Kidney (tissue), 14 donors: ENCODE measurements around the gene PLEKHH3. TPM values are rescaled to one million over a fixed set of nuclear protein-coding genes. Genes with fewer than 3 reads are reported as not detected.
A peak's percentile ranks its signal among the peaks of the same experiment; 100 is the strongest.

Experiments used
- DNase-seq, 5 donors: peaks; one replicate each; pipeline ENCODE4 v3.0.0-alpha.2; 2013 to 2020
- FAIRE-seq: peaks from 2 replicates; lab custom pipeline; 2012; peaks lifted over from hg19 to GRCh38; lab: Jason Lieb, UNC
- H3K27ac ChIP-seq, 2 donors: one replicate each; pipeline ENCODE4 v1.7.0; 2013; ENCODE audit warnings: low read depth in 2 of 2, low read length in 2 of 2, inconsistent platforms in 1 of 2
- H3K27me3 ChIP-seq: one replicate; pipeline ENCODE4 v1.7.1; 2013; ENCODE audit warnings: low read length, inconsistent platforms; ENCODE audit not compliant: control insufficient read depth, insufficient read depth
- H3K36me3 ChIP-seq, 3 donors: one replicate each; pipeline versions ENCODE4 v1.7.0 to v1.7.1; 2013; ENCODE audit warnings: low read length in 3 of 3, control low read depth in 1 of 3, inconsistent platforms in 1 of 3; ENCODE audit not compliant: insufficient read depth in 3 of 3, control insufficient read depth in 2 of 3
- H3K4me1 ChIP-seq, 3 donors: one replicate each; pipeline versions ENCODE4 v1.7.0 to v1.7.1; 2013; ENCODE audit warnings: low read length in 3 of 3, inconsistent platforms in 1 of 3, low read depth in 1 of 3; ENCODE audit not compliant: control insufficient read depth in 2 of 3, insufficient read depth in 2 of 3
- H3K4me3 ChIP-seq, 3 donors: one replicate each; pipeline versions ENCODE4 v1.7.0 to v1.8.1; 2013; ENCODE audit warnings: low read length in 3 of 3, control low read depth in 1 of 3, inconsistent platforms in 1 of 3
- H3K9ac ChIP-seq, 3 donors: one replicate each; pipeline versions ENCODE4 v1.7.0 to v1.7.1; 2013; ENCODE audit warnings: low read length in 3 of 3, control low read depth in 1 of 3, inconsistent platforms in 1 of 3
- H3K9me3 ChIP-seq, 3 donors: one replicate each; pipeline versions ENCODE4 v1.7.0 to v1.7.1; 2013; ENCODE audit warnings: low read length in 3 of 3, control low read depth in 1 of 3, inconsistent platforms in 1 of 3; ENCODE audit not compliant: control insufficient read depth in 2 of 3, insufficient read depth in 1 of 3
- intact Hi-C: fragments of 100-400 bp; cut with DNase I; formaldehyde crosslinking; loops from one replicate; pipeline ENCODE4 v1.11.1; 2022
- polyA plus RNA-seq: library from polyadenylated mRNA; stranded (reverse); fragments of 350-450 nt; fragmentation: Illumina TruSeq; extraction: RNeasy Lipid Tissue Mini Kit (QIAGEN cat#74804); gene quantifications from one replicate; pipeline ENCODE4 v1.2.3, GENCODE V29; 2014; ENCODE audit warnings: low read depth, low replicate concordance; ENCODE audit not compliant: insufficient read depth
- total RNA-seq: library from RNA; stranded (reverse); fragmentation: NEBNext Ultra II Directional; extraction: Animal tissue kit (Norgen Biotek cat#: 25700); gene quantifications from one replicate; pipeline ENCODE4 v1.2.1, GENCODE V29; 2021
- TF ChIP-seq, protein P1 (sequence below): IDR thresholded peaks from 3 replicates; pipeline ENCODE4 v1.5.1; 2012; ENCODE audit warnings: mild to moderate bottlenecking, moderate library complexity, borderline replicate concordance; ENCODE audit not compliant: insufficient read depth; ENCODE audit errors: extremely low read depth
- donor health status: control.
- donor health status: control.
- donor health status: control.
- donor health status: control.
- donor health status: control.
- donor health status: DM: yes; HTN: yes; CAD: no.
- donor health status: Normal renal cell carcinoma (clear cell type).

Gene PLEKHH3
- total and polyA plus RNA-seq, 2 donors from 2014 or later: 21.2 to 23.2 TPM

DNA sequence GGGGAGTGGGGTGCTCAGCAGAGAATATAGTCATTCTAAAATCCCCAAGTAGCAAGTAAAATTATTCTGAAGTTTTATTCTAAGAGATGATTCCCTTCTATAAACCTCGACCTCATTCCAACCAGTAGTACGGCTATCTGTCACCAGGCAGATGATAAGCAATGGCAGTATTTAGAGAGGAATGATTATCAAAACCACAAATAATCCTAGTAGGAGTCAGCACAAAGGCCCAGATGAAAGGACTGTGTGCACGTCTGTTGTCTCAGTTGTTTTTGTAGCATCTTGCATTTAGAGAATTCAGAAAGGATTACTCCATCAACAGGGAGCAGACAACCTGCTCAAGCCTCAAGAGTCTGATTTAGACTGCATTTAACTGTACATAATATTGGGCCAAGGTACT is 46.8 kb upstream of the PLEKHH3 start:
- no peak for DNase-seq
- intact Hi-C loops: no loop called here
- Histone ChIP-seq H3K9ac (no peak overlapping the region), H3K4me3 (no peak overlapping the region), H3K27ac (no peak overlapping the region), H3K9me3 (no peaks in the 10 kb centered on the region), H3K4me1 (no peaks in the 10 kb centered on the region), H3K36me3 (peaks cover 16 to 39% (median 27%) of the 10 kb centered on the region in 3 donors), H3K27me3 (no peaks in the 10 kb centered on the region)
- TF ChIP-seq, protein P1, sequence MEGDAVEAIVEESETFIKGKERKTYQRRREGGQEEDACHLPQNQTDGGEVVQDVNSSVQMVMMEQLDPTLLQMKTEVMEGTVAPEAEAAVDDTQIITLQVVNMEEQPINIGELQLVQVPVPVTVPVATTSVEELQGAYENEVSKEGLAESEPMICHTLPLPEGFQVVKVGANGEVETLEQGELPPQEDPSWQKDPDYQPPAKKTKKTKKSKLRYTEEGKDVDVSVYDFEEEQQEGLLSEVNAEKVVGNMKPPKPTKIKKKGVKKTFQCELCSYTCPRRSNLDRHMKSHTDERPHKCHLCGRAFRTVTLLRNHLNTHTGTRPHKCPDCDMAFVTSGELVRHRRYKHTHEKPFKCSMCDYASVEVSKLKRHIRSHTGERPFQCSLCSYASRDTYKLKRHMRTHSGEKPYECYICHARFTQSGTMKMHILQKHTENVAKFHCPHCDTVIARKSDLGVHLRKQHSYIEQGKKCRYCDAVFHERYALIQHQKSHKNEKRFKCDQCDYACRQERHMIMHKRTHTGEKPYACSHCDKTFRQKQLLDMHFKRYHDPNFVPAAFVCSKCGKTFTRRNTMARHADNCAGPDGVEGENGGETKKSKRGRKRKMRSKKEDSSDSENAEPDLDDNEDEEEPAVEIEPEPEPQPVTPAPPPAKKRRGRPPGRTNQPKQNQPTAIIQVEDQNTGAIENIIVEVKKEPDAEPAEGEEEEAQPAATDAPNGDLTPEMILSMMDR: no peak
- FAIRE-seq: no peak

DNA sequence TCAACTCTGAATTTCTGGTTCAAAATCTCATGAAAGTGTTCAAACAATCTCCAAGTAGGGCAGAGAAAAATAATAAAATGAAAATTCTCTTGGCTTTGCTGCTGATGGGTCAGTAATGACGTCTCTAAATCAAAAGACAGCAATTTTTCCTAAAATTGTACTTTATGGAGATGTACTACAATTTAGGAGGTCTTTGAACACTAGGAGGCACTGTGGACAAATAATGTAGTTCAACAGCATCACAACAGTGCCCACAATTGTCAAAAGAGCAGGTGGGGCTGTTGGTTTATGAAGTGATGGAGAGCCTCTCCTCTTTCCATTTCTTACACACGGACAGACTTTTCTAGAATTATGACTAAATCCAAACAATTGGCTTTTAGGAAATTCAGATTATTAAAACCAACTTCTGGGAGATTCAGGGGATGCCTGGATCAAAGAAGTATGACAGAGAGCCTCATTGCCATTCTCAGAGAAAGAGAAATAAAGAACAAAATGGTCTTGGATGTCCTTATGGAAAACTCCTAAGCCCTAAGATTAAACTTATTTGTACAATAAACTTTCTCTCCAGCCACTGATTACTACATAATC is 44.3 kb upstream of the PLEKHH3 start:
- intact Hi-C loops: no loop called here
- H3K4me3 ChIP-seq: no peak overlapping the region
- H3K9ac ChIP-seq: no peak overlapping the region
- H3K4me1 ChIP-seq: no peaks in the 10 kb centered on the region
- DNase-seq: peak in 3 of 5 donors; percentile 39 to 90 (median 82)
- TF ChIP-seq, protein P1: peak; percentile 82
- peak; percentile 21 for FAIRE-seq
- no peaks in the 10 kb centered on the region for H3K27me3 ChIP-seq
- peaks cover 16 to 47% (median 40%) of the 10 kb centered on the region in 3 donors for H3K36me3 ChIP-seq
- no peak overlapping the region for H3K27ac ChIP-seq
- H3K9me3 ChIP-seq: no peaks in the 10 kb centered on the region

- Histone ChIP-seq H3K9me3 (no peaks in the 10 kb centered on the region), H3K27me3 (no peaks in the 10 kb centered on the region), H3K9ac (no peak overlapping the region), H3K27ac (no peak overlapping the region), H3K36me3 (peaks cover 8 to 73% (median 49%) of the 10 kb centered on the region in 3 donors), H3K4me1 (no peaks in the 10 kb centered on the region), H3K4me3 (no peak overlapping the region)
- intact Hi-C loops: no loop called here
- no peak for FAIRE-seq
- no peak for DNase-seq
- TF ChIP-seq, protein P1: no peak
These were observed 32.8 kb upstream of the PLEKHH3 start for GRCh38 chr17:42709561-42709960.

DNA sequence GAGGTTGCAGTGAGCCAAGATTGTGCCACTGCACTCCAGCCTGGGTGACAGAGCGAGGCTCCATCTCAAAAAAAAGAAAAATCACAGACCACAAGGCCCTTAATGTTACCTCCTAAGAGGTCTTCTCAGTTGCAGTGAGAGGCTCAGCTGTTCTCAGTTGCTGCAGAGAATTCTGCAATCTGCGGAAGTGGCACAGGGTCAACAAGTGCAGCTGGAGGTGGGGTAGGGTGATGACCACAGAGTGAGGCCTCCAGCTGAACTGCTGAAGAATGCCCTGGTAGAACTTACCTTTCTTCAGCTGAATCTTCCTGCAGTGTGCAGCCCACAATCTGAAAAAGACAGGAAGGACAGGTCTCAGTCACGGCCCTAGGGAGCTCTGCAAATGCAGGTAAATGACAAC is 31.8 kb upstream of the PLEKHH3 start:
- Histone ChIP-seq H3K9ac (no peak overlapping the region), H3K9me3 (no peaks in the 10 kb centered on the region), H3K4me3 (no peak overlapping the region), H3K27ac (no peak overlapping the region), H3K27me3 (no peaks in the 10 kb centered on the region), H3K4me1 (no peaks in the 10 kb centered on the region), H3K36me3 (peaks cover 10 to 81% (median 57%) of the 10 kb centered on the region in 3 donors)
- intact Hi-C loops: no loop called here
- DNase-seq: no peak
- TF ChIP-seq, protein P1: no peak
- no peak for FAIRE-seq
